CD4-positive, CD25-positive, alpha-beta regulatory T cell (primary cell): Measurements from ENCODE around the gene PHF12. TPM values are rescaled to one million over a fixed set of nuclear protein-coding genes. Genes with fewer than 3 reads are reported as not detected.
A peak's percentile ranks its signal among the peaks of the same experiment; 100 is the strongest.
"Not testable (repeated sequence)": the region's sequence is repeated elsewhere in the genome, so short reads cannot be mapped to it uniquely, and the experiment has no call there.

Source experiments
- ATAC-seq, 2 donors: fragments of 150-1000 bp; cut with Tn5 transposase; one replicate each; pipeline ENCODE4 v1.10.0; 2021; ENCODE audit warnings: low read depth in 2 of 2, moderate number of reproducible peaks in 2 of 2, moderate library complexity in 1 of 2
- DNase-seq, 3 donors: peaks; one replicate each; pipeline versions ENCODE4 v3.0.0 to v3.0.0-alpha.2; 2012 to 2022; ENCODE audit warnings: mixed read lengths in 1 of 3
- H3K27ac ChIP-seq: one replicate; pipeline ENCODE4 v1.7.0; 2013; ENCODE audit warnings: mild to moderate bottlenecking, low read length; ENCODE audit not compliant: insufficient read depth, poor library complexity, severe bottlenecking
- H3K27me3 ChIP-seq: one replicate; pipeline ENCODE4 v1.7.0; 2013; ENCODE audit warnings: low read length; ENCODE audit not compliant: control insufficient read depth, insufficient read depth
- H3K36me3 ChIP-seq: one replicate; pipeline ENCODE4 v1.7.0; 2013; ENCODE audit warnings: mild to moderate bottlenecking, low read length, moderate library complexity; ENCODE audit not compliant: control insufficient read depth, insufficient read depth
- H3K4me1 ChIP-seq: 2 replicates; pipeline ENCODE4 v1.7.0; 2013; ENCODE audit warnings: mild to moderate bottlenecking, low read length; ENCODE audit not compliant: insufficient read depth, control insufficient read depth, poor library complexity, severe bottlenecking
- H3K4me3 ChIP-seq: one replicate; pipeline ENCODE4 v1.7.0; 2013; ENCODE audit warnings: low read depth, mild to moderate bottlenecking, low read length, moderate library complexity
- H3K9me3 ChIP-seq, 2 experiments: 1 replicate in 1 of 2; 2 replicates in 1 of 2; pipeline ENCODE4 v1.7.0; 2013; ENCODE audit warnings: low read length in 2 of 2, mild to moderate bottlenecking in 1 of 2, moderate library complexity in 1 of 2; ENCODE audit not compliant: control insufficient read depth in 2 of 2
- H3K27ac Mint-ChIP-seq, 3 donors: one replicate each; pipeline ENCODE4 v1.8.0; 2020 to 2022; ENCODE audit warnings: mild to moderate bottlenecking in 3 of 3, mixed read lengths in 3 of 3, moderate library complexity in 2 of 3
- H3K27me3 Mint-ChIP-seq: one replicate; pipeline ENCODE4 v1.8.0; 2022; ENCODE audit warnings: mild to moderate bottlenecking, mixed read lengths
- H3K36me3 Mint-ChIP-seq: one replicate; pipeline ENCODE4 v1.8.0; 2020; ENCODE audit warnings: mixed read lengths
- H3K4me1 Mint-ChIP-seq, 4 donors: one replicate each; pipeline ENCODE4 v1.8.0; 2020 to 2022; ENCODE audit warnings: mixed read lengths in 4 of 4, mild to moderate bottlenecking in 1 of 4
- H3K4me3 Mint-ChIP-seq, 4 donors: one replicate each; pipeline ENCODE4 v1.8.0; 2020 to 2022; ENCODE audit warnings: mild to moderate bottlenecking in 4 of 4, mixed read lengths in 4 of 4, moderate library complexity in 3 of 4
- H3K9me3 Mint-ChIP-seq, 7 donors: one replicate each; pipeline ENCODE4 v1.8.0; 2020 to 2022; ENCODE audit warnings: mixed read lengths in 7 of 7, mild to moderate bottlenecking in 3 of 7, moderate library complexity in 2 of 7
- polyA plus RNA-seq, 4 donors: library from polyadenylated mRNA; unstranded; fragments of 300-500 nt; fragmentation: Illumina TruSeq; gene quantifications; one replicate each; pipeline ENCODE4 v1.2.3, GENCODE V29; 2021
- total RNA-seq: library from RNA; stranded (reverse); gene quantifications from one replicate; pipeline ENCODE4 v1.2.3, GENCODE V29; 2022

PHF12 gene
- total and polyA plus RNA-seq, 5 donors from 2014 or later, result 5.4 to 200 (median 6.2) TPM

DNA sequence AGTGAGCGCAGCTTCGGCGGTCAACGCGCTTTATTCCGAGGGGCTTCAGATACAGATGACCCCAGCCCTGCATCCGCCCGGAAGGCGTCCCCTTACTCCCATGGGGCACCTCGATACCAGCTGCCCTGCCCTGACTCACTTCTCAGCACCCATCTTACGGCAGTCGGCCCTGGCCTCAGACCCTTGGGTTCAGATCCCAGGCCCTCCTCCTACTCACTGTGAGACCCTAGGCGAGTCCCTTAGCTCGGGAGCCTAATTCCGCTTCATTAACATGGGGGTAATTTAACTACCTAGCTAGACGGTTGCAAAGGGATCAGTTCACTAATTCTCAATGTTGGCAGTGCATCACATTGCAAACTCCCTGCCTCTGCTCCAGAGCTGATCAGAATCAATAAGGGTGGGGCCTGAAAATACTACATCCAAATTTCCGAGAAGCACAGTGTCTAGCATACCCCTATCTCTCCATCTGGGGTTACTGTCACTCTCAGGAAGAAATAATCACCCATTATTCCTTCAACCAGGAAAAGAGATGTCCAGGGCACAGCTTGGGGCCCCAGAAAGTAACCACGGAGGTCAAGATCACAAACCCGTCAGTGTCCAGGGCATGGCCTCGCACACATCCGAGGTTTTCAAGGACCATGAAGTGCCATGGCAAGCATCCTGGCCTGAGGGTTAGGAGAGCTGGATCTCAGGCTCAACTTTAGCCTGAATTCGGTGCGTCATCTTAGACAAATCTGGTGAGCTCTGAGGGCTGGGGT, 53.4 kb downstream of the PHF12 start:
- peaks cover 17% of the 10 kb centered on the region for H3K36me3 Mint-ChIP-seq

GRCh38 chr17:28896884-28897768, 54.2 kb downstream of the PHF12 start, which contains the start of gene FLOT2:
Gene FLOT2, minus strand, starts transcription at chr17:28897733. Its CDS starts 159 bp downstream, at chr17:28897574.
- Mint-ChIP-seq H3K9me3 (no peaks in the 10 kb centered on the region), H3K4me1 (peaks cover 24 to 77% (median 58%) of the 10 kb centered on the region in 4 donors), H3K36me3 (peaks cover 18% of the 10 kb centered on the region), H3K27ac (peak within 1 kb of the TSS; percentile 94 to 98 (median 96)), H3K4me3 (peak within 1 kb of the TSS; percentile 97 to 99 (median 98)), H3K27me3 (peaks cover 4% of the 10 kb centered on the region)
- DNase-seq, result peak; percentile 57 to 73 (median 67)
- H3K27me3 ChIP-seq, result no peaks in the 10 kb centered on the region
- peaks cover 76% of the 10 kb centered on the region for H3K4me1 ChIP-seq
- H3K27ac ChIP-seq, result peak within 1 kb of the TSS; percentile 87
- H3K4me3 ChIP-seq, result peak within 1 kb of the TSS; percentile 87
- no peaks in the 10 kb centered on the region for H3K9me3 ChIP-seq
- no peaks in the 10 kb centered on the region for H3K36me3 ChIP-seq
- ATAC-seq, result peak; percentile 69 to 77

More for the DNA sequence above, 53.4 kb downstream of the PHF12 start:
- peaks cover 4% of the 10 kb centered on the region for H3K27me3 Mint-ChIP-seq
- H3K36me3 ChIP-seq, result no peaks in the 10 kb centered on the region
- peak overlapping the region; percentile 87 for H3K27ac ChIP-seq
- peak overlapping the region; percentile 94 to 96 (median 95) for H3K27ac Mint-ChIP-seq
- ATAC-seq (peak; percentile 13 to 26), DNase-seq (peak in 1 of 3 donors; percentile 62)
- H3K4me3 Mint-ChIP-seq, result peak overlapping the region; percentile 97 to 99 (median 98)
- peaks cover 71% of the 10 kb centered on the region for H3K4me1 ChIP-seq
- no peaks in the 10 kb centered on the region for H3K27me3 ChIP-seq
- no peaks in the 10 kb centered on the region for H3K9me3 ChIP-seq
- peak overlapping the region; percentile 78 for H3K4me3 ChIP-seq
- H3K4me1 Mint-ChIP-seq, result peaks cover 22 to 74% (median 56%) of the 10 kb centered on the region in 4 donors
- no peaks in the 10 kb centered on the region for H3K9me3 Mint-ChIP-seq

DNA sequence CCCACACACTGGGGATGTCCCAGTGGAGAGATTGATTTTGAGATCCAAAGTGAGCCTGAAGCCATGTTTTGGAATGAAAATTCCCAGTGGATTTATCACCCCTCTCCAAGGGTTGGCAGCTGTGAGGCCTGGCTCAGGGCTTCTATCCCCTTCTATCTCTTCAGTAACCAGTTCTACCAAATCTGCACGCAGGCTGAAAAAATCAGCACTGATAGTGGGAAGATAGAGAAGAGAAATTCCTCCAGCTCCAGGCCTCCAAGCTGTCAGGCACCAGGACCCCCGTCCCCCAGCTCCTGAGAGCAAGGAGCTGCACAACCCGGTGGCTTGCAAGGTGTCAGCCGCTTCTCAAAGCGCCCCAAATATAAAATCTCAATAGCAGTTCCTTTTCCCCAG, 54.8 kb downstream of the PHF12 start:
- no peaks in the 10 kb centered on the region for H3K9me3 Mint-ChIP-seq
- H3K36me3 Mint-ChIP-seq, result peaks cover 23% of the 10 kb centered on the region
- Histone ChIP-seq H3K4me1 (peaks cover 70% of the 10 kb centered on the region), H3K4me3 (peak overlapping the region; percentile 87), H3K27ac (peak overlapping the region; percentile 87), H3K27me3 (no peaks in the 10 kb centered on the region), H3K36me3 (no peaks in the 10 kb centered on the region), H3K9me3 (no peaks in the 10 kb centered on the region)
- DNase-seq (no peak), ATAC-seq (no peak)
- H3K27ac Mint-ChIP-seq, result peak overlapping the region; percentile 94 to 98 (median 96)
- H3K4me1 Mint-ChIP-seq, result peaks cover 27 to 77% (median 55%) of the 10 kb centered on the region in 4 donors
- H3K27me3 Mint-ChIP-seq, result no peaks in the 10 kb centered on the region
- H3K4me3 Mint-ChIP-seq, result peak overlapping the region; percentile 97 to 99 (median 98)

- Histone ChIP-seq H3K27me3 (no peaks in the 10 kb centered on the region), H3K4me1 (peaks cover 64% of the 10 kb centered on the region), H3K36me3 (peaks cover 3% of the 10 kb centered on the region), H3K4me3 (peak overlapping the region; percentile 87), H3K27ac (peak overlapping the region; percentile 87), H3K9me3 (no peaks in the 10 kb centered on the region)
- peak in 1 of 3 donors; percentile 22 for DNase-seq
- no peaks in the 10 kb centered on the region for H3K9me3 Mint-ChIP-seq
- peaks cover 28% of the 10 kb centered on the region for H3K36me3 Mint-ChIP-seq
- ATAC-seq, result no peak
- H3K4me1 Mint-ChIP-seq, result peaks cover 28 to 80% (median 60%) of the 10 kb centered on the region in 4 donors
- peak overlapping the region; percentile 97 to 99 (median 98) for H3K4me3 Mint-ChIP-seq
- no peaks in the 10 kb centered on the region for H3K27me3 Mint-ChIP-seq
- peak overlapping the region; percentile 94 to 98 (median 96) for H3K27ac Mint-ChIP-seq
Measured at GRCh38 chr17:28895794-28896447, 55.4 kb downstream of the PHF12 start.

- Histone ChIP-seq H3K27ac (peak overlapping the region; percentile 85), H3K36me3 (peaks cover 11% of the 10 kb centered on the region), H3K4me1 (peaks cover 65% of the 10 kb centered on the region), H3K4me3 (peak overlapping the region; percentile 80)
- DNase-seq, result peak in 2 of 3 donors; percentile 43 to 59
- H3K27me3 ChIP-seq, H3K9me3 Mint-ChIP-seq, ATAC-seq, H3K9me3 ChIP-seq, H3K27me3 Mint-ChIP-seq: not testable (repeated sequence)
- peaks cover 23 to 79% (median 55%) of the 10 kb centered on the region in 4 donors for H3K4me1 Mint-ChIP-seq
- H3K36me3 Mint-ChIP-seq, result peaks cover 20% of the 10 kb centered on the region
- peak overlapping the region; percentile 99 to 100 (median 100) for H3K27ac Mint-ChIP-seq
- peak overlapping the region; percentile 88 to 95 (median 91) for H3K4me3 Mint-ChIP-seq
Measured at GRCh38 chr17:28893248-28894183, 57.8 kb downstream of the PHF12 start.

DNA sequence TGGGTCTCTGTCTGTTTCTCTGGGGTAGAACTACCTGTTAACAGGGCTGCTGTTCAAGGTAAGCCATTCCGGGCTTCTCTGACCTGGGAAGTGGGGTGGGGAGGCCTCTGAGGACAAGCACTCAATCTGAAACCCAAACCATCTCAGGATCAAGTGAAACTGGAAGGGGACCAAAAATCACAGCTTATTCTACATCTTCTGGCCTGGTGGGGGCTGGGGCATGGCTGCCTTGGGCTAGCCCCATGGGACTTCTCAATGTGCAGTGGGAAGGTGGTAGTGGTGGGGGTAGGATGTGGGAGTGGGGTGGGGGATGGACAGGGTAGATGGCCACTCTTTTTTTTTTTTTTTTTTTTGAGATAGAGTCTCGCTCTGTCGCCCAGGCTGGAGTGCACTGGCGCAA, 59.3 kb downstream of the PHF12 start:
- Mint-ChIP-seq H3K4me3 (peak overlapping the region; percentile 61 to 84 (median 66)), H3K9me3 (no peaks in the 10 kb centered on the region), H3K27me3 (no peaks in the 10 kb centered on the region), H3K36me3 (peaks cover 20% of the 10 kb centered on the region), H3K4me1 (peaks cover 23 to 78% (median 51%) of the 10 kb centered on the region in 4 donors), H3K27ac (peak overlapping the region; percentile 79 to 100 (median 99))
- ATAC-seq (no peak), DNase-seq (no peak)
- peaks cover 55% of the 10 kb centered on the region for H3K4me1 ChIP-seq
- no peaks in the 10 kb centered on the region for H3K9me3 ChIP-seq
- no peak overlapping the region for H3K4me3 ChIP-seq
- no peaks in the 10 kb centered on the region for H3K27me3 ChIP-seq
- peaks cover 20% of the 10 kb centered on the region for H3K36me3 ChIP-seq
- peak overlapping the region; percentile 2 for H3K27ac ChIP-seq
